BLaER1 treated with 17β-estradiol and CSF1 and Interleukin-3, amounts not matched to agents 10 nM and 100 nM (cell line): Measurements from ENCODE around the gene SKAP2.
A peak's percentile ranks its signal among the peaks of the same experiment; 100 is the strongest.

Experiments
- H3K27ac ChIP-seq, 11 experiments: shearing (Covaris generic); formaldehyde crosslinking; 2 replicates each; pipeline ENCODE4 v1.8.1; 2022
- H3K27me3 ChIP-seq, 11 experiments: shearing (Covaris generic); formaldehyde crosslinking; 2 replicates each; pipeline ENCODE4 v1.8.1; 2022
- H3K36me3 ChIP-seq, 11 experiments: shearing (Covaris generic); formaldehyde crosslinking; 2 replicates each; pipeline ENCODE4 v1.8.1; 2022
- H3K4me1 ChIP-seq, 10 experiments: shearing (Covaris generic); formaldehyde crosslinking; 2 replicates each; pipeline ENCODE4 v1.8.1; 2022
- H3K4me2 ChIP-seq, 11 experiments: shearing (Covaris generic); formaldehyde crosslinking; 2 replicates each; pipeline ENCODE4 v1.8.1; 2022
- H3K4me3 ChIP-seq, 10 experiments: shearing (Covaris generic); formaldehyde crosslinking; 2 replicates each; pipeline ENCODE4 v1.8.1; 2022
- H3K9ac ChIP-seq, 11 experiments: shearing (Covaris generic); formaldehyde crosslinking; 2 replicates each; pipeline ENCODE4 v1.8.1; 2022
- H3K9me3 ChIP-seq, 11 experiments: shearing (Covaris generic); formaldehyde crosslinking; replicated peaks in 1 of 11; 2 replicates each; pipeline ENCODE4 v1.8.1; 2022
- H4K20me1 ChIP-seq, 11 experiments: shearing (Covaris generic); formaldehyde crosslinking; 2 replicates each; pipeline ENCODE4 v1.8.1; 2022
- Cebpa-rat ChIP-seq, 11 experiments: shearing (Covaris generic); IDR thresholded peaks; 2 replicates each; pipeline ENCODE4 v1.8.1; 2022

The SKAP2 gene

GRCh38 chr7:26658389-26659084 is 205.9 kb downstream of the SKAP2 start:
- Histone ChIP-seq H3K36me3 (no peaks in the 10 kb centered on the region), H3K4me2 (no peak overlapping the region), H4K20me1 (no peaks in the 10 kb centered on the region), H3K27me3 (peaks cover 0 to 29% (median 11%) of the 10 kb centered on the region in 11 experiments; a peak in 17 of 22 replicates), H3K4me3 (no peak overlapping the region), H3K9me3 (no peaks in the 10 kb centered on the region), H3K4me1 (peaks cover 0 to 9% (median 6%) of the 10 kb centered on the region in 10 experiments; a peak in 12 of 20 replicates), H3K9ac (no peak overlapping the region), H3K27ac (no peak overlapping the region)
- TF ChIP-seq Cebpa-rat (IDR thresholded peaks at IDR 0.05) = no peak

GRCh38 chr7:26657686-26658388 is 206.6 kb downstream of the SKAP2 start:
- Histone ChIP-seq H3K9ac (no peak overlapping the region), H3K9me3 (no peaks in the 10 kb centered on the region), H3K4me2 (no peak overlapping the region), H3K4me3 (no peak overlapping the region), H3K36me3 (no peaks in the 10 kb centered on the region), H4K20me1 (no peaks in the 10 kb centered on the region), H3K27me3 (peaks cover 0 to 27% (median 11%) of the 10 kb centered on the region in 11 experiments; a peak in 17 of 22 replicates), H3K4me1 (peaks cover 0 to 12% (median 7%) of the 10 kb centered on the region in 10 experiments; a peak in 12 of 20 replicates), H3K27ac (no peak overlapping the region)
- no peak for TF ChIP-seq Cebpa-rat (IDR thresholded peaks at IDR 0.05)

GRCh38 chr7:26657206-26657641 is 207.2 kb downstream of the SKAP2 start:
- H3K4me2 ChIP-seq = no peak overlapping the region
- no peaks in the 10 kb centered on the region for H3K9me3 ChIP-seq
- no peaks in the 10 kb centered on the region for H4K20me1 ChIP-seq
- TF ChIP-seq Cebpa-rat (IDR thresholded peaks at IDR 0.05) = no peak
- no peak overlapping the region for H3K4me3 ChIP-seq
- H3K27me3 ChIP-seq = peaks cover 0 to 27% (median 11%) of the 10 kb centered on the region in 11 experiments; a peak in 17 of 22 replicates
- no peaks in the 10 kb centered on the region for H3K36me3 ChIP-seq
- H3K27ac ChIP-seq = no peak overlapping the region
- H3K4me1 ChIP-seq = peaks cover 0 to 12% (median 7%) of the 10 kb centered on the region in 10 experiments; a peak in 12 of 20 replicates
- H3K9ac ChIP-seq = no peak overlapping the region

- Histone ChIP-seq H3K9me3 (no peaks in the 10 kb centered on the region), H3K27ac (no peak overlapping the region), H3K36me3 (no peaks in the 10 kb centered on the region), H3K4me2 (no peak overlapping the region), H3K4me3 (no peak overlapping the region), H3K4me1 (peaks cover 0 to 12% (median 7%) of the 10 kb centered on the region in 10 experiments; a peak in 12 of 20 replicates), H3K27me3 (peaks cover 0 to 27% (median 10%) of the 10 kb centered on the region in 11 experiments; a peak in 17 of 22 replicates), H4K20me1 (no peaks in the 10 kb centered on the region), H3K9ac (no peak overlapping the region)
- TF ChIP-seq Cebpa-rat (IDR thresholded peaks at IDR 0.05) = no peak
These were observed 207.7 kb downstream of the SKAP2 start for GRCh38 chr7:26656735-26657134.

- Histone ChIP-seq H3K27ac (no peak overlapping the region), H3K9me3 (no peaks in the 10 kb centered on the region), H3K36me3 (no peaks in the 10 kb centered on the region), H4K20me1 (no peaks in the 10 kb centered on the region), H3K9ac (no peak overlapping the region), H3K4me2 (no peak overlapping the region), H3K4me3 (no peak overlapping the region), H3K27me3 (peaks cover 0 to 27% (median 10%) of the 10 kb centered on the region in 11 experiments; a peak in 17 of 22 replicates), H3K4me1 (peaks cover 0 to 12% (median 7%) of the 10 kb centered on the region in 10 experiments; a peak in 12 of 20 replicates)
- TF ChIP-seq Cebpa-rat (IDR thresholded peaks at IDR 0.05) = no peak
These were observed 208.6 kb downstream of the SKAP2 start for GRCh38 chr7:26655781-26656180.

GRCh38 chr7:26653430-26654399 is 210.7 kb downstream of the SKAP2 start:
- no peak for TF ChIP-seq Cebpa-rat (IDR thresholded peaks at IDR 0.05)
- no peak overlapping the region for H3K27ac ChIP-seq
- H3K4me3 ChIP-seq = no peak overlapping the region
- peak overlapping the region in 9 of 11 experiments; percentile 1 to 61 (median 43); a peak in 16 of 22 replicates for H3K4me2 ChIP-seq
- H3K27me3 ChIP-seq = peaks cover 0 to 22% (median 10%) of the 10 kb centered on the region in 11 experiments; a peak in 16 of 22 replicates
- H3K9ac ChIP-seq = no peak overlapping the region
- H3K36me3 ChIP-seq = no peaks in the 10 kb centered on the region
- H4K20me1 ChIP-seq = no peaks in the 10 kb centered on the region
- H3K9me3 ChIP-seq = no peaks in the 10 kb centered on the region
- H3K4me1 ChIP-seq = peaks cover 0 to 12% (median 7%) of the 10 kb centered on the region in 10 experiments; a peak in 12 of 20 replicates

GRCh38 chr7:26652401-26653100 is 211.8 kb downstream of the SKAP2 start:
- no peaks in the 10 kb centered on the region for H3K9me3 ChIP-seq
- no peaks in the 10 kb centered on the region for H4K20me1 ChIP-seq
- no peak overlapping the region for H3K9ac ChIP-seq
- TF ChIP-seq Cebpa-rat (IDR thresholded peaks at IDR 0.05) = no peak
- no peak overlapping the region for H3K4me3 ChIP-seq
- H3K4me1 ChIP-seq = peaks cover 0 to 12% (median 7%) of the 10 kb centered on the region in 10 experiments; a peak in 12 of 20 replicates
- no peak overlapping the region for H3K4me2 ChIP-seq
- peaks cover 0 to 22% (median 10%) of the 10 kb centered on the region in 11 experiments; a peak in 14 of 22 replicates for H3K27me3 ChIP-seq
- no peak overlapping the region for H3K27ac ChIP-seq
- H3K36me3 ChIP-seq = no peaks in the 10 kb centered on the region

- H3K4me3 ChIP-seq = no peak overlapping the region
- peaks cover 0 to 12% (median 7%) of the 10 kb centered on the region in 10 experiments; a peak in 12 of 20 replicates for H3K4me1 ChIP-seq
- H3K4me2 ChIP-seq = no peak overlapping the region
- no peak for TF ChIP-seq Cebpa-rat (IDR thresholded peaks at IDR 0.05)
- H3K27me3 ChIP-seq = peaks cover 0 to 4% (median 0%) of the 10 kb centered on the region in 11 experiments; a peak in 1 of 22 replicates
- H4K20me1 ChIP-seq = no peaks in the 10 kb centered on the region
- no peaks in the 10 kb centered on the region for H3K9me3 ChIP-seq
- H3K27ac ChIP-seq = no peak overlapping the region
- H3K36me3 ChIP-seq = no peaks in the 10 kb centered on the region
- H3K9ac ChIP-seq = no peak overlapping the region
These were observed 214.3 kb downstream of the SKAP2 start for GRCh38 chr7:26650103-26650502.
